Aorta (tissue), 5 donors: Measurements from ENCODE around the gene CAMSAP1. TPM values are rescaled to one million over a fixed set of nuclear protein-coding genes. Genes with fewer than 3 reads are reported as not detected.

Experiments
- ATAC-seq: fragments of 200-7000 bp; cut with Tn5 transposase; one replicate; pipeline ENCODE4 v1.9.1; 2022; ENCODE audit warnings: moderate library complexity; ENCODE audit not compliant: low FRiP score
- DNase-seq, 2 donors: peaks; one replicate each; pipeline ENCODE4 v3.0.0-alpha.2; 2020
- H3K27ac ChIP-seq, 2 donors: one replicate each; pipeline ENCODE4 v1.5.1; 2013; ENCODE audit warnings: low read length in 2 of 2, mild to moderate bottlenecking in 2 of 2, moderate library complexity in 2 of 2, control low read depth in 1 of 2, inconsistent platforms in 1 of 2, low read depth in 1 of 2
- H3K27me3 ChIP-seq, 2 donors: one replicate each; pipeline ENCODE4 v1.6.1; 2013; ENCODE audit warnings: control low read depth in 1 of 2, low read length in 1 of 2, mild to moderate bottlenecking in 1 of 2, moderate library complexity in 1 of 2; ENCODE audit not compliant: insufficient read depth in 2 of 2, control insufficient read depth in 1 of 2
- H3K36me3 ChIP-seq, 2 donors: one replicate each; pipeline ENCODE4 v1.6.1; 2013; ENCODE audit warnings: control low read depth in 1 of 2, low read length in 1 of 2, mild to moderate bottlenecking in 1 of 2; ENCODE audit not compliant: insufficient read depth in 2 of 2, control insufficient read depth in 1 of 2
- H3K4me1 ChIP-seq, 2 donors: one replicate each; pipeline ENCODE4 v1.6.1; 2013; ENCODE audit warnings: low read length in 2 of 2, control low read depth in 1 of 2, mild to moderate bottlenecking in 1 of 2, moderate library complexity in 1 of 2; ENCODE audit not compliant: insufficient read depth in 2 of 2, control insufficient read depth in 1 of 2
- H3K4me3 ChIP-seq, 2 donors: one replicate each; pipeline ENCODE4 v1.5.1; 2013; ENCODE audit warnings: low read length in 2 of 2, control low read depth in 1 of 2, mild to moderate bottlenecking in 1 of 2
- H3K9me3 ChIP-seq: one replicate; pipeline ENCODE4 v1.6.1; 2013; ENCODE audit warnings: mild to moderate bottlenecking, low read length; ENCODE audit not compliant: control insufficient read depth
- WGBS, 2 donors: extraction: QIAGEN DNeasy Blood & Tissue Kit; methylation state at CpG; one replicate each; pipeline ENCODE4 v1.1.7; 2013; 5-methylcytosine and 5-hydroxymethylcytosine counted together
- intact Hi-C, 2 donors: fragments of 100-400 bp; cut with DNase I; formaldehyde crosslinking; loops; one replicate each; pipeline versions ENCODE4 v1.14.2 to v1.15.0; 2022
- polyA plus RNA-seq, 2 donors: library from polyadenylated mRNA; stranded (reverse); fragments of 200-250 nt; gene quantifications; one replicate each; pipeline ENCODE4 v1.2.3, GENCODE V29; 2013
- total RNA-seq, 2 donors: library from RNA; stranded (reverse); fragmentation: NEBNext Ultra II Directional; extraction: Animal tissue kit (Norgen Biotek cat#: 25700); gene quantifications; one replicate each; pipeline ENCODE4 v1.2.1, GENCODE V29; 2021
- donor health status: healthy with polysubstance abuse.
- donor health status: Bipolar disorder and iron deficiency.
- donor health status: DM: no; HTN: no; CAD: no.
- donor health status: DM: no; HTN: no; CAD: no.
- donor health status: DM: yes; HTN: yes; CAD: no.

CAMSAP1 gene
- total and polyA plus RNA-seq, 4 donors = 2.5 to 28.0 (median 15.8) TPM

GRCh38 chr9:135780626-135781025 is 126.7 kb downstream of the CAMSAP1 start:
- ATAC-seq (no peak), DNase-seq (no peak)
- Histone ChIP-seq H3K36me3 (no peaks in the 10 kb centered on the region), H3K4me1 (no peaks in the 10 kb centered on the region), H3K4me3 (no peak overlapping the region), H3K27ac (no peak overlapping the region), H3K9me3 (no peaks in the 10 kb centered on the region), H3K27me3 (no peaks in the 10 kb centered on the region)
- 87 to 89% methylated on average over 16 to 21 of the region's 21 CpGs for WGBS, 2 donors
- intact Hi-C loops = no loop called here

GRCh38 chr9:135780086-135780485 is 127.3 kb downstream of the CAMSAP1 start:
- Histone ChIP-seq H3K4me3 (no peak overlapping the region), H3K27ac (no peak overlapping the region), H3K27me3 (no peaks in the 10 kb centered on the region), H3K36me3 (no peaks in the 10 kb centered on the region), H3K4me1 (no peaks in the 10 kb centered on the region), H3K9me3 (no peaks in the 10 kb centered on the region)
- DNase-seq (no peak), ATAC-seq (no peak)
- intact Hi-C loops = no loop called here
- WGBS, 2 donors = 89 to 94% methylated on average over 16 of the region's 16 CpGs

- DNase-seq (no peak), ATAC-seq (no peak)
- Histone ChIP-seq H3K27ac (no peak overlapping the region), H3K27me3 (no peaks in the 10 kb centered on the region), H3K36me3 (no peaks in the 10 kb centered on the region), H3K4me1 (no peaks in the 10 kb centered on the region), H3K4me3 (no peak overlapping the region), H3K9me3 (no peaks in the 10 kb centered on the region)
- intact Hi-C loops = loop anchor here in 1 of 2 donors (10.0 kb wide), 1 partner anchor 65 kb away; no protein-coding TSS in a partner anchor
- WGBS, 2 donors = 83 to 91% methylated on average over 14 of the region's 14 CpGs
Measured at GRCh38 chr9:135779571-135779970, 127.8 kb downstream of the CAMSAP1 start.

DNA sequence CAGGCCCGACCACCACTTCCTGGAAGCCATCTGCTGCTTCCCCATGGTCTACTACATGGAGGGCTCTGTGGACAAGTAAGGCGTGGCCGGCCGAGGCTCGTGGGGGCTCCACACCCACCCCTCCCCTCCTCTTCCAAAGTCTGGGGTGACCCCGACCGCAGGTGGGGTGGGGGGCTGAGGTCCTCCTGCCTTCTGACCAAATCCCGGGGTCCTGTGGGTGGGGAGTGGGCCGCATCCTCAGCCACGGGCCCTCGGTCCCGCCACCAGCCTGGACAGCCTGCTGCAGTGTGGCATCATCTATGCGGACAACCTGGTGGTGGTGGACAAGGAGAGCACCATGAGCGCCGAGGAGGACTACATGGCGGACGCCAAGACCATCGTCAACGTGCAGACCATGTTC is 128.9 kb downstream of the CAMSAP1 start:
- Histone ChIP-seq H3K36me3 (no peaks in the 10 kb centered on the region), H3K4me3 (no peak overlapping the region), H3K27ac (no peak overlapping the region), H3K9me3 (no peaks in the 10 kb centered on the region), H3K4me1 (no peaks in the 10 kb centered on the region), H3K27me3 (no peaks in the 10 kb centered on the region)
- DNase-seq (no peak), ATAC-seq (no peak)
- WGBS, 2 donors = 97% methylated on average over 18 to 19 of the region's 19 CpGs
- intact Hi-C loops = loop anchor here in 1 of 2 donors (10.0 kb wide), 1 partner anchor 64 kb away; no protein-coding TSS in a partner anchor

- Histone ChIP-seq H3K4me3 (no peak overlapping the region), H3K4me1 (no peaks in the 10 kb centered on the region), H3K36me3 (no peaks in the 10 kb centered on the region), H3K27me3 (no peaks in the 10 kb centered on the region), H3K9me3 (no peaks in the 10 kb centered on the region), H3K27ac (no peak overlapping the region)
- ATAC-seq (no peak), DNase-seq (no peak)
- intact Hi-C loops = loop anchor here in 1 of 2 donors (10.0 kb wide), 1 partner anchor 63 kb away; no protein-coding TSS in a partner anchor
Measured at GRCh38 chr9:135777623-135778177, 129.6 kb downstream of the CAMSAP1 start.

DNA sequence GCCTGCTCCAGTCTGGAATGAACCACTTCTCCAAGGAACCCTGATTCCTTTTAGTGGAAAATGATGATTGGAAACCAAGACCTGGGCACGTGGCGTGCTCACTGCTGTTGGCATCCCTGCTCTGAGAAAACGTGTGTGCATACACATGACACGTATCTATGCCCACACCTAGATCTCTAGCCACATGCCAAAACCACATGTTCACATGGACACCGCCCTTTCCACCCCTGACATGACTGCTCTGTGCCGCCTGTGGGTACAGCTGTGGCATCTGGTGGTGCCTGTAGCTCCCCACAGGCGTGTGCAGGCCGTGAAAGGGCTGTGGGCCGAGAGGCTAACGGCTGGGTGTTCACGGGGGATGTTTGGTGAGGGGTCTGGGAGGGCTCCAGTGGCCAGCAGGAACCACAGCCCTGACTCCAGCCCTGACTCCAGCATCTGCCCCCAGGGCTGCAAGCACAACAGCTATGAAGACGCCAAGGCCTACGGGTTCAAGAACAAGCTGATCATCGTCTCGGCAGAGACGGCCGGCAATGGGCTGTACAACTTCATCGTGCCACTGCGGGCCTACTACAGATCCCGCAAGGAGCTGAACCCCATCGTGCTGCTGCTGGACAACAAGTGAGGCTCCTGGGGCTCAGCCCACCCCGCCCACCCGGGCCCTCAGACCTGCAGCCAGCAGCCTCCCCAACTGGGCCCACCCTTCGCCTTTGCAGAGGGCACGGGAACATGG is 130.3 kb downstream of the CAMSAP1 start:
- intact Hi-C loops = loop anchor here in 1 of 2 donors (10.0 kb wide), 1 partner anchor 62 kb away; no protein-coding TSS in a partner anchor
- Histone ChIP-seq H3K27ac (no peak overlapping the region), H3K36me3 (no peaks in the 10 kb centered on the region), H3K9me3 (no peaks in the 10 kb centered on the region), H3K4me3 (no peak overlapping the region), H3K4me1 (no peaks in the 10 kb centered on the region), H3K27me3 (no peaks in the 10 kb centered on the region)
- DNase-seq = no peak
- ATAC-seq = no peak
- WGBS, 2 donors = 86 to 88% methylated on average over 25 of the region's 25 CpGs

DNA sequence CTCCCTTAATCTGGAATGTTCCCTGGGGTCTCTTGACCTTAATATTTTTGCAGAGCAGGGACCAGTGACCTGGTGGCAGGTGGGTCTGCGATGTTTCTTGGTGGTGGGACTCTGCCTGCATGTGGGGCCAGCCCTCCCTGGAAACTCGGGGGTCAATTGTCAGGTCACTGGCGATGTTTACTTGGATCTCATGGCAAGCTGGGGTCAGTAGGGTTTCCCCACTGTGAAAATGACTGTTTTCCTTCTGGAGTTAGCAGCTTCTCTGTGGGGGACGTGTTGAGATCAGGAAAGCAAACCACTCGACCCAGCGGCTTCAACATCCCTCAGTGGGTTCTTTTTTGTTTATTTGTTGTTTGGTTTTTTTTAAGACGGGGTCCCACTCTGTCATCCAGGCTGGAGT is 131.4 kb downstream of the CAMSAP1 start:
- H3K4me3 ChIP-seq = no peak overlapping the region
- H3K9me3 ChIP-seq = no peaks in the 10 kb centered on the region
- H3K27me3 ChIP-seq = no peaks in the 10 kb centered on the region
- ATAC-seq = no peak
- no peak overlapping the region for H3K27ac ChIP-seq
- no peaks in the 10 kb centered on the region for H3K4me1 ChIP-seq
- intact Hi-C loops = loop anchor here in 1 of 2 donors (10.0 kb wide), 1 partner anchor 61 kb away; no protein-coding TSS in a partner anchor
- 56 to 58% methylated on average over 7 of the region's 7 CpGs for WGBS, 2 donors
- DNase-seq = no peak
- H3K36me3 ChIP-seq = no peaks in the 10 kb centered on the region

DNA sequence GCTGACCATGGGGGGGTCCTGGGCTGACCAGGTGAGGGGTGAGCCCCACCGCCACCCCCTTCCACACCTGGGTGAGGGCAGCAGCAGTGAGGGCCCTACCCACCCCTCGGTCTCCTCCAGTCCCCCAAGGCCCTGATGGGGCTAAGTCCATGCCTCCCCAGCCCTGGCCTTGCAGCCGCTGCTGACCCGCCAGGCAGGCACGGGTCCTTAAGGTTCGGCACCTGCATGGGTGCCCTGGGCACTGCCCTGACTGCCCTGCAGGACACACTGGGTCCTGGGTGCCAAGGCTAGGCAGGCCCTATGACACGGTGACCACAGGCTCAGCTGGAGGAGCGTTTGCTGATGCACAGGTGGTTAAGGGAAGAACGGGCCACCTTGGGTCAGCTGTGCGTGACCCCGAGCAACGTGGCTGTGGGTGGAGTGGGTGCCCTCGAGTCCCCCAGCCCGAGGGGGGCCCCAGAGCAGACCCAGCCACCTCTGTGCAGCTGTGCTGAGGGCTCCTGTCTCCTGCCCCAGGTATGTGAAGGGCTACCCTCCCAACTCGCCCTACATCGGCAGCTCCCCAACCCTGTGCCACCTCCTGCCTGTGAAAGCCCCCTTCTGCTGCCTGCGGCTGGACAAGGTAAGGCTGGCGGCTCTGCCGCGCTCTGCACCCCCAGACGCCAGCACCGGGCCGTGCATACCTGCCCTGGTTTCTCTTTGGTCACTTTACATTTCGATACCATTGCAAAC is 132.4 kb downstream of the CAMSAP1 start:
- WGBS, 2 donors = 82 to 84% methylated on average over 24 of the region's 24 CpGs

More for the DNA sequence above, 132.4 kb downstream of the CAMSAP1 start:
- Histone ChIP-seq H3K27me3 (no peaks in the 10 kb centered on the region), H3K27ac (no peak overlapping the region), H3K9me3 (no peaks in the 10 kb centered on the region), H3K4me3 (no peak overlapping the region), H3K4me1 (no peaks in the 10 kb centered on the region), H3K36me3 (no peaks in the 10 kb centered on the region)
- intact Hi-C loops = loop anchor here in 1 of 2 donors (10.0 kb wide), 1 partner anchor 60 kb away; no protein-coding TSS in a partner anchor
- ATAC-seq (peak; percentile 8), DNase-seq (no peak)
